Body of pancreas (tissue), 4 donors: Measurements from ENCODE around the gene TENM3. TPM values are rescaled to one million over a fixed set of nuclear protein-coding genes. Genes with fewer than 3 reads are reported as not detected.

Source experiments
- ATAC-seq: fragments of 150-250 bp; one replicate; pipeline ENCODE4 v1.9.1; 2016
- DNase-seq, 4 donors: peaks; one replicate each; pipeline ENCODE4 v3.0.0-alpha.2; 2019
- H3K27ac ChIP-seq, 4 donors: fragments of 200-600 bp; sonication (generic); 1 replicate in 3 of 4; 2 replicates in 1 of 4; pipeline versions ENCODE4 v1.5.1 to v1.6.1; 2016 to 2019; ENCODE audit warnings: mild to moderate bottlenecking in 1 of 4, mixed read lengths in 1 of 4, moderate library complexity in 1 of 4
- H3K27me3 ChIP-seq, 2 donors: fragments of 200-600 bp; sonication (generic); one replicate each; pipeline ENCODE4 v1.6.0; 2016; ENCODE audit warnings: mild to moderate bottlenecking in 1 of 2
- H3K36me3 ChIP-seq, 2 donors: fragments of 200-600 bp; sonication (generic); replicated peaks in 1 of 2; 2 replicates each; pipeline ENCODE4 v1.5.1; 2016; ENCODE audit warnings: low read depth in 2 of 2; ENCODE audit not compliant: insufficient read depth in 1 of 2
- H3K4me1 ChIP-seq: fragments of 200-600 bp; sonication (generic); one replicate; pipeline ENCODE4 v1.6.0; 2016
- H3K4me3 ChIP-seq, 2 donors: fragments of 200-600 bp; sonication (generic); 1 replicate in 1 of 2; 2 replicates in 1 of 2; pipeline ENCODE4 v1.5.1; 2016 to 2019
- H3K9me3 ChIP-seq, 3 donors: fragments of 200-600 bp; sonication (generic); 1 replicate in 2 of 3; 2 replicates in 1 of 3; pipeline ENCODE4 v1.5.1; 2016
- CTCF ChIP-seq, 7 experiments: fragments of 450-650 bp in 4 of 7; fragments of 200-600 bp in 3 of 7; sonication (generic) in 3 of 7; IDR thresholded peaks; one replicate each; pipeline ENCODE4 v1.5.1; 2016 to 2019; ENCODE audit warnings: antibody characterized with exemption in 7 of 7
- POLR2A ChIP-seq, 3 donors: fragments of 450-650 bp; IDR thresholded peaks; one replicate each; pipeline ENCODE4 v1.6.1; 2016; ENCODE audit warnings: antibody characterized with exemption in 3 of 3, mild to moderate bottlenecking in 2 of 3
- WGBS, 2 donors: methylation state at CpG; one replicate each; pipeline ENCODE4 v1.1.5; 2017; 5-methylcytosine and 5-hydroxymethylcytosine counted together
- intact Hi-C: fragments of 100-400 bp; cut with DNase I; formaldehyde crosslinking; loops from one replicate; pipeline ENCODE4 v1.15.1; 2023
- total RNA-seq, 2 donors: library from RNA; depleted of rRNA; stranded (reverse); fragments of >200 nt; gene quantifications; one replicate each; pipeline ENCODE4 v1.1.0, GENCODE V29; 2016

TENM3 gene
- total RNA-seq, 2 donors from 2014 or later: 2.3 to 9.6 TPM

- no peak for DNase-seq
- intact Hi-C loops: no loop called here
- 71 to 80% methylated on average over 3 of the region's 3 CpGs for WGBS, 2 donors
- ATAC-seq: no peak
- H3K4me3 ChIP-seq: no peak overlapping the region
- no peaks in the 10 kb centered on the region for H3K36me3 ChIP-seq
- H3K9me3 ChIP-seq: no peaks in the 10 kb centered on the region
- TF ChIP-seq POLR2A (IDR thresholded peaks at IDR 0.05) (no peak), CTCF (IDR thresholded peaks at IDR 0.05) (no peak)
- H3K27ac ChIP-seq: no peak overlapping the region
- no peaks in the 10 kb centered on the region for H3K4me1 ChIP-seq
- no peaks in the 10 kb centered on the region for H3K27me3 ChIP-seq
Measured at GRCh38 chr4:182583703-182584415, 340.7 kb downstream of the TENM3 start.

GRCh38 chr4:182585321-182585720, 342.1 kb downstream of the TENM3 start:
- no peaks in the 10 kb centered on the region for H3K36me3 ChIP-seq
- no peak overlapping the region for H3K4me3 ChIP-seq
- WGBS, 2 donors: 71 to 77% methylated on average over 7 of the region's 7 CpGs
- ATAC-seq (no peak), DNase-seq (no peak)
- H3K27me3 ChIP-seq: no peaks in the 10 kb centered on the region
- TF ChIP-seq CTCF (IDR thresholded peaks at IDR 0.05) (no peak), POLR2A (IDR thresholded peaks at IDR 0.05) (no peak)
- H3K9me3 ChIP-seq: no peaks in the 10 kb centered on the region
- no peaks in the 10 kb centered on the region for H3K4me1 ChIP-seq
- intact Hi-C loops: no loop called here
- no peak overlapping the region for H3K27ac ChIP-seq

GRCh38 chr4:182589100-182589499, 345.9 kb downstream of the TENM3 start:
- Histone ChIP-seq H3K4me3 (no peak overlapping the region), H3K36me3 (no peaks in the 10 kb centered on the region), H3K4me1 (no peaks in the 10 kb centered on the region), H3K27ac (no peak overlapping the region), H3K9me3 (no peaks in the 10 kb centered on the region), H3K27me3 (no peaks in the 10 kb centered on the region)
- WGBS, 2 donors: 87 to 90% methylated on average over 2 of the region's 2 CpGs
- DNase-seq: no peak
- ATAC-seq: no peak
- TF ChIP-seq POLR2A (IDR thresholded peaks at IDR 0.05) (no peak), CTCF (IDR thresholded peaks at IDR 0.05) (no peak)
- intact Hi-C loops: no loop called here

- Histone ChIP-seq H3K27me3 (no peaks in the 10 kb centered on the region), H3K36me3 (no peaks in the 10 kb centered on the region), H3K4me3 (no peak overlapping the region), H3K9me3 (no peaks in the 10 kb centered on the region), H3K4me1 (no peaks in the 10 kb centered on the region), H3K27ac (no peak overlapping the region)
- ATAC-seq (no peak), DNase-seq (no peak)
- intact Hi-C loops: no loop called here
- WGBS, 2 donors: 69 to 72% methylated on average over 7 of the region's 7 CpGs
- TF ChIP-seq CTCF (IDR thresholded peaks at IDR 0.05) (no peak), POLR2A (IDR thresholded peaks at IDR 0.05) (no peak)
Measured at GRCh38 chr4:182593402-182593801, 350.2 kb downstream of the TENM3 start.

- Histone ChIP-seq H3K27me3 (no peaks in the 10 kb centered on the region), H3K4me3 (no peak overlapping the region), H3K27ac (no peak overlapping the region), H3K36me3 (no peaks in the 10 kb centered on the region), H3K4me1 (no peaks in the 10 kb centered on the region), H3K9me3 (no peaks in the 10 kb centered on the region)
- ATAC-seq (no peak), DNase-seq (no peak)
- intact Hi-C loops: no loop called here
- 50 to 67% methylated on average over 1 of the region's 1 CpG for WGBS, 2 donors
- no peak for TF ChIP-seq POLR2A (IDR thresholded peaks at IDR 0.05)
- TF ChIP-seq CTCF (IDR thresholded peaks at IDR 0.05): no peak
Measured at GRCh38 chr4:182593864-182594263, 350.7 kb downstream of the TENM3 start.
